DMS153 (cell line): ENCODE data around the gene SLC16A2.
A peak's percentile ranks its signal among the peaks of the same experiment; 100 is the strongest.
"Not testable (repeated sequence)": the region's sequence is repeated elsewhere in the genome, so short reads cannot be mapped to it uniquely, and the experiment has no call there.

ENCODE experiments used
- DNase-seq: peaks from one replicate; lab custom pipeline; 2025; lab: John Stamatoyannopoulos, UW

The SLC16A2 gene

DNA sequence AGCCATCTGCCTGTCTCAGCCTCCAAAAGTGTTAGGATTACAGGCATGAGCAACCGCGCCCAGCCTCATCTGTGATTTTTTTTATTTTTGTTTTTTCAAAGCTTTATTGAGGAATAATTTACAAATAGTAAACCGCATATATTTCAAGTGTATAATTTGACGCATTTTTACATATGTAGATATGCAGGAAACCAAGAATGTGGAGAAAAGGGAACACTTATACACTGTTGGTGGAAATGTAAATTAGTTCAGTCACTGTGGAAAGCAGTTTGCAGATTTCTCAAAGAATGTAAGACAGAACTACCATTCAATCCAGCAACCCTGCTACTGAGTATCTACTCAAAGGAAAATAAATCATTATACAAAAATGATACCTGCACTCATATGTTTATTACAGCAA, 85.9 kb downstream of the SLC16A2 start:
- no peak for DNase-seq

DNA sequence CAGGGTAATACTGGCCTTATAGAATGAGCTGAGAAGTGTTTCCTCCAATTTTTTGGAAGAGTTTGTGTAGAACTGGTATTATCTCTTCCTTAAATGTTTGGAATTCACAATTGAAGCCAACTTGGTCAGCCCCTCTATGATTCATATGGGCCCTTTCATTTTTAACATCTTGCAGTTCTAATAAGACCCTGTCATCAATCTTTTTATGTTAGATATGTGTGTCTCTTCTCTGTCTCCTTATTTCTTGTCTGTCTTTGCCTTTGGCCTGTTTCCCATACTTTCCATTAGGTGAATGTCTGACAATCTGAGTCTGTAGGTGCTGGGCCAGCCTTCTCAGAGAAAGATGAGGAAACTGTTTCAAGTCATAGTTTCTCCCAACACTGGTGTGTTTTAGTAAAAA, 88.7 kb downstream of the SLC16A2 start:
- no peak for DNase-seq

DNA sequence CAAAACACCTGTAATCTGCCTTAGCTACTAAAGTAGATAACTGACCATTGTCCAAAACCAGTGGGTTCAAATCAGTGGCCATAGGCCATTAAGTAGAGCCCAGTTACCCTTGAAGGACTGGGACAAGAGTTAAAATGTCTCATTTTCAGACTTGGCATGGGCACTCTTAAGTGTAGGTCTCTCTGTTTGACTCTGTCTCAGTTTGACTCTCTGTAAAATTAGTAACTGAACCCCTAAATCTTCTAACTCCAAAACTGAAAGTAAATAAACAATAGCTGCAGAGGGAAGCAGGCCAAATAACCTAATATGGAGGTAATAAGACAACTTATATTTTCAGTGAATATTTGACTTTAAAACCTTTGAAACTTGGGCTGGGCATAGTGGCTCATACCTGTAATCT, 89.1 kb downstream of the SLC16A2 start:
- DNase-seq, result no peak

DNA sequence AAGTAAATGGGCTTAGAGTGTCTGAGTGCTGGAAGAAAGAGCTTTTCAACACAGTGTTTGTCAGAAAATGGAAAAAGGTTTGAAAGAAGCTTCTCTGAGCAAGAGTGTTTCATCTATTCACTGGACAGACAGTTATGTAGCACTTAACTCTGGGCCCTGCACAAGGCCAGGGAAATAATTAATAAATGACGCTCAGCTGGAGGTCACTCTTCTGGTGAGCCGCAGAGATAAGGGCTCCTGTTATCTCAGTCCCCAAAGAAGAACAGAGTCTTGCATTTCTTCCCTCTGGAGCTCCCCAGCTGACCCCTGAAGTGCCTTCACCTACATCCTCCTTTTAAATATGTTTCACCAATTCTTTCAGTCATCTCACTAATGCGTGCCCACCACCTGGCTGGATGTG, 90.4 kb downstream of the SLC16A2 start:
- DNase-seq, result no peak

DNA sequence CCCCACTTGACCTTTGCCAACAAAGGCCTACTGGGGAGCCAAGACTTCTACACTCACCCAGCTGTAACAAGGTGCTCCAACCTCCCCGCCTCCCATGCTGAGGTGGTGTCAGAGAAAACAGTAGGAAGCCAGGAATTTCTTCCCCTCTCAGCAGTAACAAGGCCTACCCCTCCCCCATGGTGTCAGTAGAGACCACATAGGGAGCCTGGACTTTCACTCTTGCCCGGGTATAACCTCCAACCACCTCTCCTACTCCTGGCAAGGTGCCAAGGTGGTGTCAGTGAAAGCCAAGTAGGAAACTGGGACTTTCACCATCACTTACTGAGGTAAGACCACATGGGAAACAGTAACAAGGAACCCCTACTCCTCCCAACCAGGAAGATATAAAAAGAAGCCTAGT, 93.1 kb downstream of the SLC16A2 start:
- DNase-seq, result no peak

DNA sequence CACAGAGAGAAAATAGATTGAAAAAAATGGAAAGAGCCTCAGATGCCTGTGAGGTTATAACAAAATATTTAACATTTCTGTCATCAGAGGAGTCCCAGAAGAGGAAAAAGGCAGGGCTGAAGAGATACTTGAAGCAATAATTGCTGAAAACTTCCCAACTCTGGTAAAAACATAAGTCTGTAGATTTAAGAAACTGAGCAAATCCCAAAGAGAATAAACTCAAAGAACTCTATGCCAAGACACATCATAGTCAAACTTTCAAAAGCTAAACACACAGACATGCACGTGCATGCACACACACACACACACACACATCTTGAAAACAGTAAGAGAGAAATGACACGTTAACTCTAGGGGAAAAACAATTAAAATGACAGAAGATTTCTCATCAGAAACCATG, 94.1 kb downstream of the SLC16A2 start:
- DNase-seq, result no peak

DNA sequence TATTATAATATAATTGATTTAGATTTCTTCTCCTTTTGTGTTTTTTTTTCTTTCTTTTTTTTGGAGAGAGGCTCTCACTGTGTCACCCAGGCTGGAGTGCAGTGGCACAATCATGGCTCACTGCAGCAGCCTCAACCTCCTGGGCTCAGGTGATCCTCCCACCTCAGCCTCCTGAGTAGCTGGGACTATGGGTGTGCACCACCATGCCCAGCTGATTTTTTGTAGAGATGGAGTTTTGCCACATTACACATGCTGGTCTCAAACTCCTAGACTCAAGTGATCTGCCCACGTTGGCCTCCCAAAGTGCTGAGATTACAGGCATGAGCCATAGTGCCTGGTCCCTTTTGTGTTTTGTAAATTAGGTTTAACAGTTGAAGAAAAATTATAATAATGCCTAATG, 94.7 kb downstream of the SLC16A2 start:
- DNase-seq, result not testable (repeated sequence)

DNA sequence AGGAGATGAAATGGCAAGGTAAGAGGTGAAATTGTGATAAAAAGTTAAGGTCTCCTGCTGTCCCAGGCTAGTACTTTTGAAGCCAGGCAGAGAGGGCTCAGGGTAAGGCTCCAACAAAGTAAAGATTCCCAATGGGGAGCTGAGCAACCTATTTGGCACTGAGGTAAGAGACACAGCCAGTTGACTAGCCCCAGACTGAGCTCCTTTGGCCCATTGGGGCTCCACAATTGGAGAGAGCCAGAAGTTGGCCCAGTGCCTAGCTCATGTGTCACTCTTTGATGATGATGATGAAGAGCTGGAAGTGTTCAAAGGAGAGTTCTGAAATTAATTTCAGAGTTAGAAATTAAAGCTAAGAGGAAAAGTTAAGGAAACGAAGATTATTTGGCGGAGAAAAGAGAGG, 98.6 kb downstream of the SLC16A2 start:
- no peak for DNase-seq

DNA sequence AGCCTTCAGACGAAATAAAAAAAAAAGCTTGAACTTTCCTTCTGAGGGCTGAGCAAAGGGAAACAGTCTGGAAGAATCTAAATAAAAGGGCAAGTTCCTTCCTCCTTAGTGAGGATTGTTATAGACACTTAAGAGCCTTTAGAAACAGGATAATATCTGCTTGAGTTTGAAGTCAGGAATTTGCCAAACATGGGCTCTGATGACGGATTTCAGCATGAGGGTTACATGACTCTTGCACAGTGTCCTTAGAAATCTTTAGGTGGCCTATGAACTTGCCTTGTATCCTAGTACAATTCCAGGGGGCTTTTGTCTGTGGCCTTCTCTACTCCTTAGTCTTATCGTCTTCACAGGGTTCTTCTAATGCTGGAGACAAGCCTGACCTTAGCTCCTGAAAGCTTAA, 99.0 kb downstream of the SLC16A2 start:
- DNase-seq, result no peak

DNA sequence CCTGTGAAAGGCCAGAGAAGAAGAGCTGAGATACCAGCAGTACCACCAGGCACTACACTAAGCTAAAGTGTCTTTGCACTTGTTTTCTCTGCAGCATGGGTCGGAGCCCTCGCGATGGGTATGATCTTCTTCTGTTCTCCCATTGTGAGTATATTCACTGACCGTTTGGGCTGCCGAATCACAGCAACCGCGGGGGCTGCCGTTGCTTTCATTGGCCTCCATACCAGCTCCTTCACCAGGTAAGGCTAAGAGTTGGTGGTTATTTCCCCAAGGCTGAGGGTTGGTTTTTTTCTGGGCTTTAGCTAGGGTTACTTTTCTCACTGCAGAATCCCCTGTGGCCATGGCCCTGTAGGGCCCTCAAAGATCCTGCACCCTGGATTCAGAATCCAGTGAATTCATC, 99.6 kb downstream of the SLC16A2 start:
- no peak for DNase-seq

DNA sequence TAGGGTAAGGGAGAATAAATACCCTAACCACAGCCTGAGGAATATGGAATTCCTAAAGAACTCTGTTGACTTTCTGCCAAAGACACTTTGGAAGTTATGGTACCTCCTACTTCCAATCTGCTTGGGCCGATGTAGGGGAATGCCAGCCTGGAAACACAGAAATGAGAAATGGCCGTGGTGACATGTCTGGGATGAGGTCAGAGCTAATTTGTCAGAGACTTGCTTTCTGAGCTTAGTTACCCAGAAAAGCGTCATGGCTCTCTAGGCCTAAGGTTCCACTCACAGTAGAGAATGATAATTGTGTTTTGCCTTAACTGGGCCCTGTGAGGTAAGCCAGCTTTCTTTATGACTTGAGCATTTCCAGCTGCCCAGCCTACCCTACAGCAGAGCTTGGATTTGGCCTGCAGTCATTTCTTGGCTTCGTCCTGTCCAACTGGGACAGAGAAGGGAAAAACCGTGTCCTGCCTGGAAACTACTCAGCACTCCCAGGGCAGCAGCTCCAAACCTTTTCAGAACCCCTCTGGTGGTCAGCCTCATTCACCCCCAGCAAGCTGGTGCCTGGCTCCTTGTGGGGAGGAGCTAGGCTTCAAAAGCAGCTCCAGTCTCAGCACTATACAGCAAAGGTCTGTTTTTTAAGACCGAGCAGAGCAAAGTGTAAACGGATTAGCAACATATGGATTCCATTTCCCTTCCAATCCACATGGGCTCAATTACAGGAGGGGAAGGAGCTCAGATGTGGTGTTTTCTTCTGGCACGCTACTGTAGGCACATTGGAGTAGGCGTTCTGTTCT, 100.9 kb downstream of the SLC16A2 start:
- no peak for DNase-seq

DNA sequence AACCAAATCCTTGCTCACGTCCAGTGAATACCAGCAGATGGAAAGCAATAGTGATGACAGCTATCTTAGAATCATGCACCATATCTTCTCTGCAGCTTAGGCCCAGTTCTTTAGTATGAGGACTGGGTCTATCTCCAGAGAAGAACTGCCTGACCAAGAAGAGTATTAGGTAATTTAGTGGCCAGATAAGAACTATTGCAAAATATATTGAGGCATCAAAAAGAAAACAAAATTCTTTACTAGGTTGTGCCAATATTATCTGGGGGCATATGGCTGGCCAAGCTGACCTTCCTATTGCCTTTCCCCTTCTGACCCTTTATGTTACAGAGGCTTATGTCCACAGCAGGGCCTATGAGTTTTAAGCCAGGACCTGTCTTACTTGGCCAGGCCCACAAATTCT, 101.9 kb downstream of the SLC16A2 start:
- no peak for DNase-seq

DNA sequence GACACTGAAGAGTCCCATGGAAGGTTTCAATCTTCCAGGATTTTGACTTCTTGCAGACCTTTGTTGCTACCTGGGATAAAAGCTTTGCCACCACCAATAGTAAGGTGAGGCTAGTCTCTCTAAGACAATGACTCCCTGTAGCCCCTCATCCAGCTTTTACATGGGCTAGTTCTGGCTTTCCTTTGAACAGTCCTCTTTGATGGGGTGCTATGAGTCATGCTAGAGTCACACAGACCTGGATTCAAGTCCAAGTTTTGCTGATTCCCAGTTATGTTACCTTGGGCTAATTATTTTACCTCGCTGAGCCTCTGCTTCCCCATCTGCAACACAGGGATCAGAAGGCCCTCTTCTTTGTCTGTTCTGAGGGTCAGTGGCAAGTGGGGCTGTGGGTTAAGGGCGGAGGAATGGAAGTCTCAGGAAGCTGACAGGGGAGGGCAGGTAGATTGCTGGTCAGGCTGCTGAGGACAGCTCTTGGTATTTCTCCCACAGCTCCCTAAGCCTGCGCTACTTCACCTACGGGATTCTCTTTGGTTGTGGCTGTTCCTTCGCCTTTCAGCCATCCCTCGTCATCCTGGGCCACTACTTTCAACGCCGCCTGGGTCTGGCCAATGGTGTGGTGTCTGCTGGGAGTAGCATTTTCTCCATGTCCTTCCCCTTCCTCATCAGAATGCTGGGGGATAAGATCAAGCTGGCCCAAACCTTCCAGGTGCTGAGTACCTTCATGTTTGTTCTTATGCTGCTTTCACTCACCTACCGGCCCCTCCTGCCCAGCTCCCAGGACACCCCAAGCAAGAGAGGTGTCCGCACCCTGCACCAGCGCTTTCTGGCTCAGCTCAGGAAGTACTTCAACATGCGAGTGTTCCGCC, 102.8 kb downstream of the SLC16A2 start:
- DNase-seq, result no peak

DNA sequence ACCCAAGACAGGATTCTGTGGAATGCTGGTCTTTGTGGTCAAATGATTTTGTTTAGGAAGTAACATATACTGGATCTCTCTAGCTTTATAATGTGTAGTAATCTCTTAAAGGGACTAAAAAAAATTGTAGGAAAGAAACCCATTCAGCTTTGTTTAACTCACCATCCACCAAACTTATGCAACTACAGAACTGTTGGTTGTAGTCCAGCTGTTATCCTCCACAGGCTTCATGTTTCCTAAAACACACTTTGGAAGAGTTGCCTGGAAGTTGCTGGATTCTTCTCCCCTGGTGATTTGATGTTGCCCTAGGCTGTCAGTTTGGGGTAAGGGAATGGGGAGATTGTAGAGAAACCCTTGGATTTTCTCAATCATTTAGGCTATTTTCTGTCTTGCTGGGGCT, 103.8 kb downstream of the SLC16A2 start:
- no peak for DNase-seq

DNA sequence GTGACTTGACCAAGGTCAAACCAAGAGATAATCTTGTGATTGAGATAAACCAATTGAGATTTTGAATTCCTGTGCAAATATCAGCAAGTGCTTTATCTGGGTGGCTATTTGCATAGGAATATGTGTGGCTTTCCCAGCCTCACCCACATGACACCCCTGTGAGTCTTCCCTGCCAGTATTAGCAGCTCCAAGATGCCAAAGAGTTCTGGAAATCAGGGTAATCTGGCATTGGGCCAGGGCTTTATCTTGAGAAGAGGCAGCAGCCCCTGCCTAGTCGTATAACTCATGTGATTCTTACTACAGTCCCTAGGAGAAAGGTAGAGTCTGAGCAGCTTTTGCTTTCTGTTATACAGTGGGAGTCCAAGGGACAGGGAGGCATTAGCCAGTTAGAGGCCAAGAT, 105.5 kb downstream of the SLC16A2 start:
- no peak for DNase-seq

DNA sequence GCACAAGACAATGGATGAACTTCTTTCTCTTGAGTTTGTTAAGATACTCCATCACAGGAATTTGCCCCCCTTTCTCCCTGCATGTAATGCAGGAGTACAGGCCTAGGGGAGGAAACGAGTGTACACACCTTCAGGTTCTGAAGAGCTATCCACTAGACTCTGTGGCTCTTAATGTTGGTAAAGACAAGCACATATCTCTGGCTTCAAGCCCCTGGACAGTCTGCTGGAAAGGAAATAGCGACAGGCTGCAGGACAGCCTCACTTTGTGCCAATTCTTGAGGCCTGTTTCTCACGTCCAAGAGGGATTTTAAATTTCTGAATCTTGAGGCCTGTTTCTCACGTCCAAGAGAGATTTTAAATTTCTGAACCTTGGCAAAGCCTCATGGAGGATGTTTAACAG, 106.1 kb downstream of the SLC16A2 start:
- no peak for DNase-seq

DNA sequence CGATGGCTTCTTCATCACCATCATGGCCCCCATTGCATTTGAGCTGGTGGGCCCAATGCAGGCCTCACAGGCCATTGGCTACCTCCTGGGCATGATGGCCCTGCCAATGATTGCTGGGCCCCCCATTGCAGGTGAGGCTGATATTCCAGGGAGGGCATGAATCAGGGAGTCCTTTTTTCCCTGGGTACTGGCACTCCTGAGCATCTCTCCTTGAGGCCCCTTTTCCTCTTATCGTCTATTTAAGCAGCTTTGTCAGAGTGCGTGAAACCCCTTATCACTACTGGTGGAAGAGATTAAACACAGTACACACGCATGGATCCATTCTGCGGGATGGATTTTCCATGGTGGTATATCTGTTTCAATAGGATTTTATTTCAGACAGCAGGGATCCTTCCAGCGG, 108.0 kb downstream of the SLC16A2 start:
- no peak for DNase-seq

DNA sequence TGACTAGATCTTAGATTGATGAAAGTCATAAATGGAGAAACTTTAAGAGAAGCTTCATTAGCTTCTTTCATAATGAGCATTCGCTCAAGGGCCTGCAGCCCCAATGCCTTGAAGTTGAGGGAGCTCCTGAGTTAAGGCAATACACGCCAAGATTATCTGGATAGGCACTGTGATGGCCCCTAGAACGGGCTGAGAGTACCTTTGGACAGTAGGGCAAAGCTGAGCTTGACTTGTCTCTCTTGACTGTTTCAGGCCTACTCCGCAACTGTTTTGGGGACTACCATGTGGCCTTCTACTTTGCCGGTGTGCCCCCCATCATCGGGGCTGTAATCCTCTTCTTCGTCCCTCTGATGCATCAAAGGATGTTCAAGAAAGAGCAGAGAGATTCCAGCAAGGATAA, 109.8 kb downstream of the SLC16A2 start:
- DNase-seq, result no peak

DNA sequence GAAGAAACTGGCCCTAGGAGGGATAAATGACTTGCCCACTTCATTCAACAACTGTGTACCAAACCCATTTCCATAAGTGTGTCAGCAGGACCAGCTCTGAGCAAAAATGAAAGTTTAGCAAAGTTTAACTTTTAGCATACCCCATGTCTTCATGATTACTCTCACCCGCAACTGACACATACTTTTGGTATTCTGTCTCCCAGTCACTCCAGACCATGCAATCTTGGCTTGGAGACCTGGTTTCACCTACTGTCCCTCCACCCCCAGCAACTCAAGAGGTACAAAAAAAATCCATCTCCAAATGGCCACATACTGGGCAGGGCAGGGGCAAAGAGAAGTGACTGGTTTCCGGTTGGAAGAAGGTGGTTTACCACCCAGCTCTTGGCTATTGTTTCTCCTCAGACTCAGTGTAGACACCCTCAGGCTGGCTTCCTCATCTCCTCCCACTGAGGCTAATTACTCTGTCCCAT, 113.3 kb downstream of the SLC16A2 start:
- DNase-seq, result no peak

DNA sequence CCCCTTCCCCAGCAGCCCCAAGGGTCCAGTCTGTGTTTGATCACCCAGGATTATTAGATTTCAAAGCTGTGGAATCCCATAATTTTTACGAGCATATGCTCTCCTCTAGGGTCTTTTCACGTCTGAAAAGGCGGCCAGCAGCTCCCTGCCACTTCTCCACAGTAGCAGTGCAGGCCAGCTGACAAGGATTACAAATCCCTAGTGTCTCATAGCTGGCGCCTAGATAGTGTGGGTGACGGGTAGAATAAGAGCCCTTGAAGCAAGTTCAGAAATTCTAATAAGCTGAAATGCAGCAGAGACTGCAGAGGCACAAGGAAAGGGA, 113.8 kb downstream of the SLC16A2 start:
- no peak for DNase-seq

DNA sequence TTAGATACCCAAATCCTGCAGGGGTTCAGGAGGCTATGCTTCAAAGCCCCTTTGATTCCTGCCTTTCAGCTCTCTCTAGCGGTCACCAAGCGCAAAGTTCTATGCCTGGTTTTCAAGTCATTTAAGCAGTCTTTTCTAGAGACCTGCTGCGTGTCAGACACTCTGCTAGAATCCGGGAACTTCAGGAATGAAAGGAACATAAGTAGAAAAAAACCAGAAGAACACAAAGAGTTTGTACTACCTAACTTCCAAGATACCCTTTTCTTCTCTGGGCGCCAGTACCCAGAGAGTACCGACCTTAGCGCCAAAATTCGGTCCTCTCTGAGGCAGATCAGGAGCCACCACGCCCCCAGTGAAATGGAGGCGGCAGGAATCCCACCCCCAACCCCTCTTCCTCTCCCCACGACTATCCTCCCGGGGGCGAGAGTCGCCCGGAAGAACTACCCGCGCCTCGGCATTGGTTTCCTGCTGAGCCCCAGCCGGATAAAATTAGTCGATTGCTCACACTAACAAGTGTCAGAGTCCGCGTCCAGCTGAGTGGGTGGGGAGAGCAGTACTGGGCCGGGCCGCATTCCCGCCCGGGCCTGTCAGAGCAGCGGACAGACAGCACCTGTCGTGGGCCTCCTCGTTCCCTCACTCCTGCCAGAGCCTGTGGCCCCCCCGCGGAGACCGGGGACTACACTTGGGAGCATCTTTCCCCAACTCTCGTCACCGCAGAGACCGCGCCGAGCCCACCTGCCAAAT, 114.3 kb downstream of the SLC16A2 start:
- peak; percentile 1 for DNase-seq

DNA sequence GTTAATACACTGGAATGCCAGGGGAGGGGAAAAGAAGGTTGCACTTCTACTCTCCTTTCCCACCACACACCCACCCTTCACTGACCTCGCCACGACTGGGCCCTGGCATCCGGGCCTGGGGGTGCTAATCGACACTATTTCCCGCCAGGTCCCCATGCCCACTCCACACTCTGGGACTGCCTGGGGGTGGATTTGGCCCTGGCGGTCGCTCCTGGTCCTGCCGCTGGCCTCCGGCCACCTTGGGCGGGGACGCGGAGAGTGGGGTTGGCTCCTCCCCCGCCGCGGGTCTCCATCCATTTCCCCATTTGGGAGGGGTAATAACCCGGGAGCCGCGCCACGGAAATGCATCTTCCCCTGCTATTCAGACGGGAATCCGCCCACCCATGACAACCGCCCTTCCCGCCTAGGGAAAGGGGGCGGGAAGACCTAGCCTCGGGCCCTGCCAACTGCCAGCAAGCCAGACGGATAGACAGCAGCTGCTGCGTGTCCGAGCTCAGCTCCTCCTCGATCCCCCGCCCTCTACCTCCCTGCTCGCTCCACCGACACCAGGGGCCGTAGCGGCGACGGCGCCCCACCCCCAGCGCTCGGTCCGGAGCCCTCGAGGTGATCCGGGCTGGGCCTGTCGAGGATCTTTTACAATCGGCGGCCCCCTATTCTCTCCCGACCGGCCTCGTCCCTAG, 115.0 kb downstream of the SLC16A2 start:
- peak; percentile 72 for DNase-seq
